ENCODE measurements around the gene CFAP46.

DNA sequence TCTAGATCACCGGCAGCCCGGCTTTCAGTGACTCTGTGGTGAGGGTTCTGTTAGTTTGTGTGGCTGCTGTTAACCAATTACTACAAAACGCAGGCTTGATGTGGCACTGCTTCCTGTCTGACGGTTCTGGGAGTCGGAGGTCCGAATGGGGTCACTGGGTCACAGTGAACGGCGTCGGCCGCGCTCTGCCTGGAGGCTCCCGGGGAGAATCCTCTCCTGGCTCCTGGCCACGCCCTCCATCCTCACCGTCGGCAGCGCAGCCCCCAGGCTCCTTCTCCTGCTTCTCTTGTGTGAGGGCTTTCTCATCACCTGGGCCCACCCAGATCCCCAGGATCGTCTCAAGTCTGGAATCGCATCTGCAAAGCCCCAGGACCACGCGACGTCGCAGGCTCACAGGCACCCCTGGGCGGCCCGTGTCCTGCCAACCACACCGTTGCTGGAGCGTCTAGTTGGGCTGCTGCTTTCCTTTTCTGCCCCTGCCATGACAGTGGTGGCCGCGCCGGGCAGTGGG, 124.6 kb downstream of the CFAP46 start:
- no peak for TF ChIP-seq GATA2 (IDR thresholded peaks at IDR 0.05; ENCODE audit: low read depth, low read length)
- TF ChIP-seq GATA3 (IDR thresholded peaks at IDR 0.05; ENCODE audit: low read depth, low read length), result no peak

All from SH-SY5Y (cell line).